Suprapubic skin (tissue), 4 donors: ENCODE data around the gene CMYA5.
"Not testable (repeated sequence)": the region's sequence is repeated elsewhere in the genome, so short reads cannot be mapped to it uniquely, and the experiment has no call there.

Experiments used
- CTCF ChIP-seq, 2 donors: fragments of 200-600 bp in 1 of 2; fragments of 450-650 bp in 1 of 2; sonication (generic) in 1 of 2; IDR thresholded peaks; one replicate each; pipeline ENCODE4 v1.5.1; 2016 to 2019; ENCODE audit warnings: antibody characterized with exemption in 2 of 2, mild to moderate bottlenecking in 1 of 2, moderate library complexity in 1 of 2
- EP300 ChIP-seq: sonication (generic); formaldehyde crosslinking; IDR thresholded peaks from one replicate; pipeline ENCODE4 v1.6.1; 2017; ENCODE audit warnings: antibody characterized with exemption
- POLR2A ChIP-seq, 2 donors: fragments of 450-650 bp; IDR thresholded peaks; one replicate each; pipeline ENCODE4 v1.6.1; 2017; ENCODE audit warnings: antibody characterized with exemption in 2 of 2, mild to moderate bottlenecking in 2 of 2, moderate library complexity in 2 of 2
- POLR2AphosphoS5 ChIP-seq, 3 donors: sonication (generic); formaldehyde crosslinking; IDR thresholded peaks; one replicate each; pipeline ENCODE4 v1.6.1; 2017; ENCODE audit warnings: antibody characterized with exemption in 3 of 3

GRCh38 chr5:79784741-79785140 is 95.1 kb downstream of the CMYA5 start:
- not testable (repeated sequence) for TF ChIP-seq CTCF (IDR thresholded peaks at IDR 0.05); POLR2A (IDR thresholded peaks at IDR 0.05); POLR2AphosphoS5 (IDR thresholded peaks at IDR 0.05); EP300
